ENCODE results near the gene PRPF38B.

Gene PRPF38B

DNA sequence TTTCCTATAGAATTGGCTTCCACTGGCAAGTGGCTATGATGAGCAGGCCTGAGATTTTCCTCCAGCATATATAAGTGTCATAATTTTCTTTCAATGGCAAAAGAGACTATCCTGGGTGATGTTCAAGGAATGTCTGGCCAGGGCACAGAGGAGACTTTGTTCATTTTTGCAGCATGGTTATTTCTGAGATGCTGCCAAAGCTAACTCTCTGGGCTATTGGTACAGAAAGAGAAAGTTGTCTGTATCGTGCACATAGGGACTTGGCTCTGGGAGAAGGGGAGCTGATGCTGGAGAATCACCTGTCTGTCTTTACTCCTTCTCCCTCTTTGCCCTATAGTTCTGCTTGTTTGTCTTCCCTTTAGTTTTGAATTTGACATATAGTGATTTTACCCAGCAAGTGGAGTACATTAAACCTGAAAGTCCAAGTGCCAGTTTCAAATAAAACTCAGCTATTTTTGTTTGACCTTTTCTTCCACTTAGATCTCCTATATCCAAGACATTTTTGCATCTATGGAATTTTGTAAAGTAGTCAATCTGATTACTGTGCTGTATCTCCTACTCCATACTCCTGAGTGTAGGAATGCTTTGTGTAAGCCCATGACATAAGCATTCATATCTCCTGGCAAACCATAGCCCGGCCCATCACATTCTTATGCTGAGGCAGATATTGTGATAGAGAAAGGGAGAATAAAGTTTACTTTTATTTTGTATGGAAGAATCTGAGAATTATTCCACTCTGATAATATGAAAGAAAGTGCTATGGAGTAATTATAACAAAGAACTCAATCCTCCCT is 24.5 kb downstream of the PRPF38B start:
- no peak for DNase-seq (ENCODE audit: low read depth in 1 of 2, low spot score in 1 of 2)

DNA sequence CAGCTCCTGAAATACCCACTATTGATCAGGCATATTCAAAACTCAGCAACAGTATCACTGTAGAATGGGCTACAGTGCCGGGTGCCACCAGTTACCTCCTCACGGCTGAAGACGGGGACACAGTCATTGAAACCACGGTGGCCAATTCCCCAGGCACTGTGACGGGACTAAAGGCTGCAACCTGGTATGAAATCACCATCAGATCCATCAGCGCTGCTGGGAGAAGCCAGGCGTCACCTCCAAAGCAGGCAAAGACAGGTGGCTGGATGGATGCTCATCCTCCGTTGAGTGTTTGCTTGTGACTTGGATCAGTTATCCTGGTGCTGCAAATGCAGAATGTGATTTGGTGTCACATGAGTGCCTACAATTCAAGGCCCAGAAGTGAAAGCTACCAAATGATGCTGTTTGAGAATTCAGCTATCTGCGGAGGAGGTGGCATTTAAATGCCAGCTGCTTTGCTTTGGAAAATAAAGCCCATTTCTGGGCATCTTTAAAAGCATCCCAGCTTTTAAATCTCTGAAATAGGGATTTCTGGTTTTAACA is 25.7 kb downstream of the PRPF38B start:
- DNase-seq (ENCODE audit: low read depth in 1 of 2, low spot score in 1 of 2), result no peak

DNA sequence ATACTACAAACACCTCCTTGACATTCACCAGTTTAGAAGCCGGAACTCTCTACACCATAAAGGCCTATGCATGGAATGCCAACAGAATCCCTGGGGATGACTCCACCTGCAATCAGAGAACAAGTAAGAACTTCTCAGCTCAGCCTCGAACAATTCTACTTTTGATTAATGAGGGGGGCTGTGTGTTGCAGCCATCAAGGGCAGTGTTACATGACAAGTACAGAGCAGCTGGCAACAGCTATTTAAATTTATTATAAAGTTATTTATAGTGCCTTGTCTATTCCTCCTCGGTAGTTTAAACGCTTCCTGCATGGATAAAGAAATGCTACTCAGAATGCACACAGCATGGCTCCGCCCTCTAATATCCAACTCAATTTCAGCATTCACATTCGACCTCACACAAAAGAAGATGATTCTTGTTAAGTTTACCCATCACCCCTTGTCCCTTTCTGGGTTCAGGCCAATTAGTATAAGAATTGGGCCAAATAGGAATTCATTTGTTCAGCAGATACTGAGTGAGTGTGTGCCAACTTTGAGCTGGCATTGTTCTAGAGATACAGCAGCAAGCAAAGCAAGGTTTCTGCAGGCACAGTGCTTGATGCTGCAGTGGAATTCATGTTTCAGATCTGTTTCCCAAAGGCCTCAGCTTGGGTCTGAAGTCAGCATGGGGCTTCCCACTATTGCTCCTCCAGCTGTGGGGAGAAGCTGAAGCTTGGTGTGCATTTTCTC is 27.0 kb downstream of the PRPF38B start:
- no peak for DNase-seq (ENCODE audit: low read depth in 1 of 2, low spot score in 1 of 2)

DNA sequence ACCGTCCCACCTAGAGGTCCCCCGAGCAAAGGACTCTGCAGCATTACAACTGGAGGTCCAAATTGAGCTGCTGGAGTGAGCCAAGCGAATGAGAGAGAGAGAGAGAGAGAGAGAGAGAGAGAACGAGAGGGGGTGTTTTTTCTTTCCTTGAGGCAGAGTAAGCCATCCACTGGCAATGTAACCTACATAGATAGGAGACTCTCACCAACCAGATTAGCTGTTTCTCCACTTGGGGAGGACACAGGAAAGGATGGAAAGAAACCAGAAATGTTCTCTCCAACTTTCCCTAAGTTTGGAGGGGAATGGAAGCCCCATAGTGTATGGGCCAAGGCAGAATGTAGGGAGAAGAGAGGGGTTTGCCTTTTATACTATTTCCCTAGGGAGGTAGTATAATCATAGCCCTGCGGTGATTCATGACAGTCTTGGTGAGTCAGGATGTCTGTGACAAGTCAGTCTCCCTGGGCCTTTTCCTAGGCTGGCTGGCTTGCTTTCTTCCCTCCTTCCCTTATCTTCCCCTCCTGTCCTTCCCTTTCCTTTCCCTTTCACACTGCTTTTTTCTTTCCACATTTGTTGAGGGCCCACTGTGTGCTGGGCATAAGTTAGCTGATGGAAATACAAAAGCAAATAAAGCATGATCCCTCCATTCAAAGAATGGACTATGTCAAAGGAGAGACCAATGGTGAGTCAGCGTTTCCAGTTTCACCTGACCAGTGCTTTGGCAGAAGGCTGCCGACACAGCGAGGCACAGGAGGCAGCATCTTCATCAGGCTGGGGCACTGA is 27.7 kb downstream of the PRPF38B start:
- DNase-seq (ENCODE audit: low read depth in 1 of 2, low spot score in 1 of 2), result no peak

DNA sequence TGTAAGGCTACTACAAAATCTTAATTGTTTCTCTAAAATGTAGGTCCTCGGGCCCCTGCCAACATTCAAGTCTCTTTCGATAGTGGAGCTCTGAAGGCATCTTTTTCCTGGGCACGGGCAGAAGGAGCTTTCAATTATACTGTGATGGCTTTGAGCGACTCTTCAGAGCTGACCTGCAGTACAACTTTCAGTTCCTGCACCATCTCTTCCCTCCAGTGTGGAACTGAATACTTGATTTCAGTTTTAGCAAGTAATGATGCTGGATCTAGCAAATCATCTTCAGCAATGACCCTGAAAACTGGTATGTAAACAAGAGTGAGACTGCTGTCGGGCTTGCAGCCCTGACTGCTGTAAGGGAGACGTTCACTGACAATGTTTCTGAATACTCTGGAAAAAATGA is 30.2 kb downstream of the PRPF38B start:
- DNase-seq (ENCODE audit: low read depth in 1 of 2, low spot score in 1 of 2), result no peak

DNA sequence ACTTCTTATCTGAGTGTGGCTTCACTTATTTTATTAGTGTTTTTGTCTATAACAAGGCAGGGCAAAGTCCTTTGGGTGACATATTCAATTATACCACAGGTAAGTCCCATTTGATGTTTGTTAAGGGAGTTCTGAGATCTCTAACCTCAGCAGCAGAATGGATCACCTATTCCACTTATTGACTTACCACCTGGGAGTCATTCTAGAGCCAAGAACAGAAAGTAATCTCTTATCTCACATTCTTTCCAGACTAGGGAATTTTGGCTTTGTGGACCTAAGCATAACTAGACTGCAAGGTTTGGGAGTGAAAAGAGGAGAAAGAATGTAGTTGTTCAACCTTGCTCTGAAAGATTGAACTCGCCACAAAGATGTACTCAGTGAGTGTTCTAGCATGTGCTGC is 33.8 kb downstream of the PRPF38B start:
- no peak for DNase-seq (ENCODE audit: low read depth in 1 of 2, low spot score in 1 of 2)

DNA sequence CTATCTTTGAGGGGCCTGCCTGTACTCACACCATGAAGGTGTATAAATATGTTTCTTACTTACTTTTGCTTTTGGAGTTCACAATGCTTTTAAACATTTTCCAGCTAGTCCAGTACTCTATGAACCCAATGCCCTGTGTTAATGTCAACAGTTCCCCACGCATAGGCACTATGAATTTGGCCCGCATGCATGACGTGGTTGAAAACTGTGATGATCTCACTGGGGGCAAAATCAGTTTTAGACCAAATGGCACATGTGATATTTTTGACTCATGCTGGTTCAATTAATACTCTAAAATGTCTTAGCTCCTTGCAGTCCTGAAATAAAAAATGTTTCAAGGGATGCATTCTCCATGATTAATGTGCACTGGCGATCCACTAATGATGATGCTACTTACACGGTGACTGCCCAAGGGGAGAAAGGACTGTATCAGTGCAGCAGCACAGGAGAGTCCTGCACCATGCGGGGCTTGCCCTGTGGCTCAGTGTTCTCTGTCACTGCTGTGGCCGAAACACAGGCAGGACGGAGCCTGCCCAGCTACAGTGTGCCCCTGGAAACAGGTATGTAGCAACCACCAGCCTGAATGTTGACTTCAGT is 36.3 kb downstream of the PRPF38B start:
- DNase-seq (ENCODE audit: low read depth in 1 of 2, low spot score in 1 of 2), result no peak

DNA sequence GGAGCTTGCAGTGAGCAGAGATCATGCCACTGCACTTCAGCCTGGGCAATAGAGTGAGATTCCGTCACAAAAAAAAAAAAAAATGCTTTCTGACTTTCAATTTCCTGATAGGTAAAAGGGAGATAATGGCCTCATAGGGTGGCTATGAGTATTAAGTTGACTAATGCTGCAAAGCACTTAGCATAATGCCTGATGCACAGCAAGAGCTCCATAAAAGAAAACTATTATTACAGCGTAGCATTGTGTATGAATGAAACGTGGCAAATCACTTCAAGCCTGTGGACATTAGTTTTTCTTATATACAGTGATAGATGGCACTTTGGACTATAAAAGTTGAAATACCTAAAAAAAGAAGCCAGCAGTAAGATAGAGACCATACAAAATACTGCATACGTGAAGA is 37.4 kb downstream of the PRPF38B start:
- no peak for DNase-seq (ENCODE audit: low read depth in 1 of 2, low spot score in 1 of 2)

DNA sequence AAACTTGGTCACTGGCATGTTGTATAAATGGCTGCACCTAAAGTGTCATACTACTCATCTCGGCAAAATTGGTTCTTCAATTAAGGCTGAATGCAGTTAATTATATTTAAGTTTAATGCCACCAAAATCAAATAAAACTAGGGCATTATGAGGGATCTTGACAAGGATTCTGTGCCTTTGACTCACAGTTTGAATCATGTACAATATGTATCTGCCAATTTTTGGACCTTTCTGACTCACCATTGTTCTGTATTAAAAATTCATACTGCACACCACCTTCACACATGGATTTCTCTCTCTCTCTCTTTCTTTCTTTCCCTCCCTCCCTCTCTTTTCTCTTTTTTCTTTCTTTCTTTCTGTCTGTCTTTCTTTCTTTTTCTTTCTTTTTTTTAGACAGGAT is 40.3 kb downstream of the PRPF38B start:
- DNase-seq (ENCODE audit: low read depth in 1 of 2, low spot score in 1 of 2), result no peak

DNA sequence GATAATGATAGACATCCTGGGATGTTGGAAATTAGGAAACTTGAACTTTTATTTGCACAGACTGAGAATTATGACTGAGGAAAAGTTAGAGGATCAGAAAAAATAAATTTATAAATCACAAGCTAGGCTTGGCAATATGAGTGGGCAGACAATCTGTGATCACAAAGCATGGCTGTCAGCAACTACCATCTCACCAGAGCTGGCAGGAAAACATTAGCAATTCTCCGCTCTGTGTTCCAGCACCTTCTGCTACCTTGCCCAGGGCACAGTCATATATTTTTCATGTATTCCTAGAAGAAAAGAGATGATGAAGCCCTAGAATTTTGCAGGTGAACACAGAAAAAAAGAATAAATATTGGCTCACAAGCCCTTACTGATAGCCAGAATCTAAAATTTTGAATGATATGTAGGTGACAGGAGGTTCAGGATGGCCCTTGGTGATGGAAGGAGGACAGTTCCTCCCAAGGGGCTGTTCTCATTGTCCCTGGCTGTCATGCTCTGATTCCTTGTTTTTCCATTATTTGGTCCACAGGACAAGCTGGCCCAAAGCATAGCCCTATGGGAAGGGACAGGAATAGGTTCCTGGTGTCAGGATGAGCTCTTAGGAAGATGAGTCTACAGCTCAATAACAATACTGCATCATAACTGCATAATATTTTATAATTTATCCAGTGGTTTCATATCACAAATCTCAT is 42.2 kb downstream of the PRPF38B start:
- no peak for DNase-seq (ENCODE audit: low read depth in 1 of 2, low spot score in 1 of 2)

DNA sequence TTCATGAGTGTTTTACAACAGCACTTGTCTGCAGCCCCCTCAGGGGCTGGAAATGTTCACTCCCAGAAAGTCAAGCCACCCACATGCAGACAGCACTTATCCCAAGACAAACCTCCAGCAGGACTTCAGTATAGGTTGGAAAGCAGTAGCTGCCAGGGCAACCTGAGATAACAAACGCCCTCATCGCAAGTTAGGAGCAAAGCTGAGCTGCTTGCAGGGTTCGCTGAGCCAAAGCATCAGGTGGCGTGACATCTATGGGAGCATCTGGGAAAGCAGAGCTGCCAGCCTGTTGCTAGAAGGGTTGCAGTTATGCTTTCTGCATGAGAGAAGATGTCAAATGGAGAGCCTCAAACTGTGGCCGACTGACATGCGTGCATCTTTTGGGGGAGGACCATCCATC is 50.1 kb downstream of the PRPF38B start:
- DNase-seq (ENCODE audit: low read depth in 1 of 2, low spot score in 1 of 2), result no peak

DNA sequence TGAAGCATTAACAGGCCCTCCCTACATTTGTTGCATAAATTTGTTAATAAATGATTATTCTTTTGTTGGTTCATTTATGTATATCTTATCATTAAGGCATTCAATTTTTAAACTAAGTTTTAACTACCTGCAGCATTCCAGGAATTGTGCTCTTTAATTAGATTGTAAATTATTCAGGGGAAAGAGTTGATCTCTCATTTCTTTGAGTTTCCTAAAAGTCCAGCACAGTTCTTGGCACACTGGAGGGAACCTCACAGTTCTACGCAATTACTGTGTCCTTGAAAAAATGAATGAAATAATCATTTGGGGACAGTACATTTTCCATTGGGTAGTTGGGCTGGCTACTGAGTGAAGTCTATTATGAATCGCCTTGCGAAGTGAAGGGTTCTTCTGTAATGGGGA is 53.9 kb downstream of the PRPF38B start:
- DNase-seq (ENCODE audit: low read depth in 1 of 2, low spot score in 1 of 2), result no peak

DNA sequence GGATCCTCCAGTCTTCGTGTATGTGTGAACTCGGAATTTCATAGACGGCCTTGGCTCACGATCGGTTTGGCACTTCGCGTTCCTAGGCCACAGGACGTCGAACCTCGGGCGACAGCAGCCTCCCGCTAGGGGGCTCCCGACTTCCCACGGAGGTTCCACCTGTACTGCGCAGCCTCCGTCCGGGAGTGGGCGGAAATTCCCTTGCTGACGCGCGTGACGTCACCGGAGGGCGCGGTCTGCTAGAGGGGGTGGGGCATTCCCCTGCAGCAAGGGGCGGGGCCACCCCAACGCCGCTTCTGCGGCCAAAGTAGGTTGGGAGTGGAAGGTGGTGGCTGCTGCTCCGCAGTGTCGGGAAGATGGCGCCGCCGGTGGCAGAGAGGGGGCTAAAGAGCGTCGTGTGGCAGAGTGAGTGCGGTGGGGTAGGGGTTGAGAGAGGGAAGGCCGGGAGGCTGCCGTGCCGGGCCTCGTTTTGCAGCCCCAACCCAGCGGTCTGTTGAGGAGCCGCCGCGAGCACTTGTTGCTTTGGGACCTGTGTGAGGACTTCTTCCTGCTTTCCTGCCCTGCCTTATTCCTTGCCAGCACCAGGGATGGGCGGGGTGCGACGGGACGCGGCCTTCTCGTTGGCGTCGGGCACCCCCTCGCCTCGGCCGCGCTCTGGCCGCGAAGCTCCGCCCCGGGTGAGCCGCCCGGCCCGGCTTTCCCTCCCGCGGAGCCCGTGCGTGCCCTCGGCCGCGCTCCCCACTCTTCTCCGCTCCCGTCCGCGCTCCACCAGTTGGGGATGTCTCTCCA is 54.5 kb downstream of the PRPF38B start, which contains the start of gene STXBP3:
Gene STXBP3 (plus strand): TSS at position 293 of the 789 bp plus-strand sequence. CDS start 64 bp downstream, at position 357.
- DNase-seq (ENCODE audit: low read depth in 1 of 2, low spot score in 1 of 2), result peak; percentile 99 to 100

DNA sequence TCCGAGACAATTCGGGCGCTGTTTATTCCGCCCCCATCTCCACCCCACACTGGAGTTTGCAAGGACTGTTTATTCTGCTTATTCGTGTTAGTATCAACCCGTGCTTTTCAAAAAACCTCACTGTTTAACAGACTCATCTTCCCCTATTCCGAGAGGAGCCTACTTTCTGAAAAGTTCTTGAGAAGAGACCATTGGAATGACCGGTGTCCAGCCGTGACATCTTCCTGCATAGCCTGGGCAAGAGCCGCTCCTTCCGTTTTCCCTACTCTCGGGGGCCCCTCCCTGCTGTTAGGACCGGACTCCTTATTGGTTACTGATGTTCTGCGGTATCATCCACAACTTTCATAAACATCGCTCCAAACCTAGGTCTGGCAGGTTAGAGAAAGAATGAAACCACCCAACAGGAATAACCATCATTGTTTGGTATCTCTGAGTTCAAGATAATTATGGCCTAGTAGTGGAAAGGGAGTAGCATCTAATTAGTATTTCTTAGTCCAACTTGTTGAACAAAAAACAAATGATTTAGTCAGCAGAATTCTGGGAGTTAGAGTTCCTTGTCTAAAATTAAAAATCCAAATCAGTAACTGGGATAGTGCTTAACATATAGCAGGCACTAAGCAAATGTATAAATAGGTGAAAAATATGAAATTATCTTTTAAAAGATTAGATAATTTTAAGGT is 55.2 kb downstream of the PRPF38B start:
- DNase-seq (ENCODE audit: low read depth in 1 of 2, low spot score in 1 of 2), result no peak

DNA sequence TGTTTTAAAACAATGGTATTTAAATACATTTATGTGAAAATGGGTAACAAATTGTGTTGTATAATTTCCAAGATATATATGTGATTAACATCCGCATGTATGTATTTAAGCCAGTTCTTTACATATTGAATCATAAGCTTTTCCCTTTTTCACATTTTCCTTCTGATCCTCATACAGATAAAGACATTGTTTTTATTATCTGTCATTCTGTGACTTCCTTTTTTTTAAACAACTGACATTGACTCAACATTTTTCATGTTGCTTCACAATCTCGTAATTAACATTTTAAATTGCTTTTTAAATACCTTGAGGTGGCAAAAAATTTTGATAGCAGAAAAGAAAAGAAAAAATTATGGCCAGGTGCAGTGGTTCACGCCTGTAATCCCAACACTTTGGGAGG is 55.8 kb downstream of the PRPF38B start:
- DNase-seq (ENCODE audit: low read depth in 1 of 2, low spot score in 1 of 2), result no peak

DNA sequence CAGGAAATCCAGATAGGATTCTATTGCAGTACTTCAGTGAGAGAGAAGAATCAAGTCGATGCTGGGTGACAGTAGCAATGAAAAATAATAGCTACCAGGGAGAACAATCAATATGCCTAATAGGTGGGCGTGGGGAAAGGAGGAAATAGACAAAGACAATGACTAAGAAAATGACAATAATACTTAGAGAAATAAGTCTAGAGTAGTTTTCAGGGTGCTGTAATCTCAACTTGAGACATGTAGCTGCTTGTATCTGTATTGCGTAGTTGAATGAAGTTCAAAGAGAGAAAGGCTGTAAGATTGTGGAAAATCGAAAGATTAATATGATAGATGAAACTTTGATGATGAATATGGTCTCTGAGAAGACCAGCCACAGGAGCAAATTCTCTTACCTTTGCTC is 57.0 kb downstream of the PRPF38B start:
- DNase-seq (ENCODE audit: low read depth in 1 of 2, low spot score in 1 of 2), result no peak

DNA sequence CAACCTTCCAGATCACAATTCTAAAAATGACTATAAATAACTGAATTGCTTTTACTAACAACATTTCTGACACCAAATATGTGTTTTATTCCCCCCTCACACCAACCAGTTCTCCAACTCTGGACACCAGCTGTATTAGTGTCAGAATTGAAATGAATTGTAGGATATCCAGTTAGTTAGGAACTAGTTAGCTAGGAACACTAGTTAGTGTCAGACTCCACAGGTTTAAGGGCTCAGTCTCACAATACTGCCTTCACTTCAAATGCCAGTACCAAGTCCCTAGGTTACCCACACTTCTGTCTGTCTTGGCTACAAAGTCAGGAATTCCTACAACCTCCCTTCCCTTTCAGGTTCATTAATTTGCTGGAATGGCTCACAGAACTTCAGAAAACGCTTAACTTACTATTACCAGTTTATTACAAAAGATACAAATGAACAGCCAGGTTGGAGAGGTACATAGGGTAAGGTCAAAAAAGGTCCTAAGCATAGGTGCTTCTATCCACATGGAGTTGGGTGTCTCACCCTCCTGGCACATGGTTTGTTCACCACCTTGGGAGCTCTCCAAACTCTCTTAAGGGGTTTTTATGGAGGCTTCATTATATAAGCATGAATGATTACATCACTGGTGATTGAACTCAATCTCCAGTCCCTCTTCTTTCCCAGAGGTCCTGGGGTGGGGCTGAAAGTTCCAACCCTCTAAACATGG is 58.5 kb downstream of the PRPF38B start:
- DNase-seq (ENCODE audit: low read depth in 1 of 2, low spot score in 1 of 2), result no peak

Data from activated T-helper 1 cell treated with anti-CD3 and anti-CD28 coated beads, Interleukin-2, amount 50 U/mL, for 16 hours (primary cell).